ENCODE measurements around the gene NEAT1.
A peak's percentile ranks its signal among the peaks of the same experiment; 100 is the strongest.
"Not testable (repeated sequence)": the region's sequence is repeated elsewhere in the genome, so short reads cannot be mapped to it uniquely, and the experiment has no call there.

The NEAT1 gene

GRCh38 chr11:65411681-65412070, 10.9 kb upstream of the NEAT1 start:
- no peak for DNase-seq

GRCh38 chr11:65412271-65413076, 10.1 kb upstream of the NEAT1 start:
- DNase-seq: no peak

GRCh38 chr11:65413077-65413664, 9.4 kb upstream of the NEAT1 start:
- DNase-seq: not testable (repeated sequence)

- DNase-seq: peak in 1 of 2 experiments; percentile 42
Observed at GRCh38 chr11:65414776-65415498, 7.7 kb upstream of the NEAT1 start.

- DNase-seq: no peak
Observed at GRCh38 chr11:65415499-65416340, 6.9 kb upstream of the NEAT1 start.

- DNase-seq: peak; percentile 62 to 74
Observed at GRCh38 chr11:65416341-65416824, 6.2 kb upstream of the NEAT1 start.

GRCh38 chr11:65416841-65417701, 5.5 kb upstream of the NEAT1 start:
- DNase-seq: no peak

- no peak for DNase-seq
Observed at GRCh38 chr11:65417702-65418430, 4.7 kb upstream of the NEAT1 start.

GRCh38 chr11:65418431-65418680, 4.2 kb upstream of the NEAT1 start:
- no peak for DNase-seq

- DNase-seq: peak; percentile 95 to 97
Observed at GRCh38 chr11:65418681-65419459, 3.7 kb upstream of the NEAT1 start.

- DNase-seq: no peak
Observed at GRCh38 chr11:65419460-65419771, 3.2 kb upstream of the NEAT1 start.

- peak in 1 of 2 experiments; percentile 70 for DNase-seq
Observed at GRCh38 chr11:65419772-65420481, 2.7 kb upstream of the NEAT1 start.

- no peak for DNase-seq
Observed at GRCh38 chr11:65420506-65420905, 2.1 kb upstream of the NEAT1 start.

GRCh38 chr11:65420979-65421793, 1.4 kb upstream of the NEAT1 start:
- peak; percentile 81 to 91 for DNase-seq

GRCh38 chr11:65421794-65422632, 585 bp upstream of the NEAT1 start:
- DNase-seq: peak; percentile 88 to 92

GRCh38 chr11:65423516-65424204, 1.1 kb downstream of the NEAT1 start:
- DNase-seq: no peak
